K562 (cell line): ENCODE measurements around the gene NIPAL3. TPM values are rescaled to one million over a fixed set of nuclear protein-coding genes. Genes with fewer than 3 reads are reported as not detected.

Experiments used
- CXXC5 ChIP-seq: fragments of 250-450 bp; sonication (Bioruptor Pico); IDR thresholded peaks from 2 replicates; pipeline ENCODE4 v1.8.0; 2022; ENCODE audit warnings: inconsistent platforms, mild to moderate bottlenecking, moderate library complexity
- NR4A1 ChIP-seq, 2 experiments: fragments of 250-450 bp in 1 of 2; fragments of 450-650 bp in 1 of 2; sonication (Bioruptor Pico) in 1 of 2; IDR thresholded peaks; 2 replicates each; pipeline versions ENCODE4 v1.4.0 to v1.6.1; 2016 to 2020; ENCODE audit warnings: mild to moderate bottlenecking in 2 of 2, missing compliant biosample characterization in 1 of 2, missing genetic modification characterization in 1 of 2, moderate library complexity in 1 of 2
- TAF7 ChIP-seq: fragments of 450-650 bp; IDR thresholded peaks from 2 replicates; pipeline ENCODE4 v1.6.1; 2016; ENCODE audit warnings: missing genetic modification characterization, missing compliant biosample characterization
- THRA ChIP-seq: fragments of 450-650 bp; IDR thresholded peaks from 2 replicates; pipeline ENCODE4 v1.6.1; 2017; ENCODE audit warnings: mild to moderate bottlenecking, moderate library complexity
- ZNF232 ChIP-seq: sonication (generic); formaldehyde crosslinking; IDR thresholded peaks from 2 replicates; pipeline ENCODE4 v1.8.0; 2022; ENCODE audit warnings: mild to moderate bottlenecking, missing genetic modification reagents
- ZNF79 ChIP-seq: fragments of 250-450 bp; sonication (Bioruptor Pico); IDR thresholded peaks from 2 replicates; pipeline ENCODE4 v1.4.0; 2020; ENCODE audit warnings: low read depth, mild to moderate bottlenecking, moderate library complexity
- ZNF830 ChIP-seq: fragments of 250-450 bp; sonication (Bioruptor Pico); IDR thresholded peaks from 2 replicates; pipeline ENCODE4 v1.5.0; 2021; ENCODE audit warnings: mild to moderate bottlenecking
- polyA plus RNA-seq, 8 experiments: library from polyadenylated mRNA; depleted of rRNA in 4 of 8; stranded (reverse) in 5 of 8; unstranded in 3 of 8; fragments of >200 nt; fragmentation: Nextera tagmentation in 2 of 8; fragmentation: Illumina TruSeq in 1 of 8; extraction: Ambion mirVana in 2 of 8; extraction: Trizol in 1 of 8; gene quantifications; 2 replicates each; pipeline versions ENCODE4 v1.2.1 to v1.2.3, GENCODE V29; 2011 to 2014; ENCODE audit warnings: inconsistent platforms in 1 of 8, missing spikeins in 1 of 8
- total RNA-seq, 7 experiments: library from RNA; depleted of rRNA in 6 of 7; stranded (reverse); fragments of >200 nt in 6 of 7; fragmentation: Illumina TruSeq in 2 of 7; extraction: Trizol in 2 of 7; gene quantifications; 2 replicates each; pipeline versions ENCODE4 v1.2.1 to v1.2.3, GENCODE V29; 2011 to 2021; ENCODE audit warnings: low replicate concordance in 1 of 7
- TF ChIP-seq, protein P1 (sequence below): fragments of 250-450 bp; sonication (Bioruptor Pico); IDR thresholded peaks from 2 replicates; pipeline ENCODE4 v1.9.0; 2021; ENCODE audit warnings: mild to moderate bottlenecking, inconsistent platforms
- TF ChIP-seq, protein P2 (sequence below): fragments of 250-450 bp; sonication (Bioruptor Pico); IDR thresholded peaks from 2 replicates; pipeline ENCODE4 v1.8.0; 2021; ENCODE audit warnings: moderate library complexity, mild to moderate bottlenecking, inconsistent platforms

NIPAL3 gene
- total and polyA plus RNA-seq, 9 of the 15 experiments (the other 6 are each of a cell fraction or from before 2014, with no cell fraction given): 10.5 to 26.3 (median 16.0) TPM

DNA sequence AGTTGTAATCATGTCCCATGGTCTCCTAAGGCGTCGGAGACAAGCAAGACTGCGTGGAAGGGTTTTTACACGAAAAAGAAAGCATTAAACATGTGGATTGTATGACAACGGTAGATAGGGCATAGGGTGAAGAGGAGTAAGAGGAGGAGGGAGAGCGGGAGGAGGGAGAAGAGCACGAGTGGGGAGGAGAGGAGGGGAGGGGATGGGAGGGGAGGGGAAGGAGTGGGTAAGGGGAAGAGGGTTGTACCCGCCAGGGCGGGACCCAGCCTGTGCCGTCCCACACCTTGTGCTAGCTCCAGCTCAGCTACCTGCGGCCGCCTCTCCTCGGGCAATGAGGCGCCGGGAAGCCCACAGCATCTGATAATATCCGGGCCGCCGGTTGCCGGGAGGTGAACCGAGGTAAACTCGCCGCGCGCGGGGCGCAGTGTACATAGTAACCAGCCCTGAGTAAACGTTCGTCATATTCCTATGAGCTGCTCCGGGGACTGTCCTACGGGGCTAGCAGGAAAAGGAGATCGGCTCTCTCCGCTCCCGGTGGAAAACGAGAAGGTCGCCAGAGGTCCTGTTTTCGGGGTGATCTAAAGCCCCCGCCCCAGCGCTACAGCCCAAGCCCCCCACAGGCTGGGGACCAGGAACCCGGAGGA is 86.6 kb downstream of the NIPAL3 start (continued):
- TF ChIP-seq, protein P1, sequence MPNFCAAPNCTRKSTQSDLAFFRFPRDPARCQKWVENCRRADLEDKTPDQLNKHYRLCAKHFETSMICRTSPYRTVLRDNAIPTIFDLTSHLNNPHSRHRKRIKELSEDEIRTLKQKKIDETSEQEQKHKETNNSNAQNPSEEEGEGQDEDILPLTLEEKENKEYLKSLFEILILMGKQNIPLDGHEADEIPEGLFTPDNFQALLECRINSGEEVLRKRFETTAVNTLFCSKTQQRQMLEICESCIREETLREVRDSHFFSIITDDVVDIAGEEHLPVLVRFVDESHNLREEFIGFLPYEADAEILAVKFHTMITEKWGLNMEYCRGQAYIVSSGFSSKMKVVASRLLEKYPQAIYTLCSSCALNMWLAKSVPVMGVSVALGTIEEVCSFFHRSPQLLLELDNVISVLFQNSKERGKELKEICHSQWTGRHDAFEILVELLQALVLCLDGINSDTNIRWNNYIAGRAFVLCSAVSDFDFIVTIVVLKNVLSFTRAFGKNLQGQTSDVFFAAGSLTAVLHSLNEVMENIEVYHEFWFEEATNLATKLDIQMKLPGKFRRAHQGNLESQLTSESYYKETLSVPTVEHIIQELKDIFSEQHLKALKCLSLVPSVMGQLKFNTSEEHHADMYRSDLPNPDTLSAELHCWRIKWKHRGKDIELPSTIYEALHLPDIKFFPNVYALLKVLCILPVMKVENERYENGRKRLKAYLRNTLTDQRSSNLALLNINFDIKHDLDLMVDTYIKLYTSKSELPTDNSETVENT (CRISPR knock-in tag): no peak
- TF ChIP-seq, protein P2, sequence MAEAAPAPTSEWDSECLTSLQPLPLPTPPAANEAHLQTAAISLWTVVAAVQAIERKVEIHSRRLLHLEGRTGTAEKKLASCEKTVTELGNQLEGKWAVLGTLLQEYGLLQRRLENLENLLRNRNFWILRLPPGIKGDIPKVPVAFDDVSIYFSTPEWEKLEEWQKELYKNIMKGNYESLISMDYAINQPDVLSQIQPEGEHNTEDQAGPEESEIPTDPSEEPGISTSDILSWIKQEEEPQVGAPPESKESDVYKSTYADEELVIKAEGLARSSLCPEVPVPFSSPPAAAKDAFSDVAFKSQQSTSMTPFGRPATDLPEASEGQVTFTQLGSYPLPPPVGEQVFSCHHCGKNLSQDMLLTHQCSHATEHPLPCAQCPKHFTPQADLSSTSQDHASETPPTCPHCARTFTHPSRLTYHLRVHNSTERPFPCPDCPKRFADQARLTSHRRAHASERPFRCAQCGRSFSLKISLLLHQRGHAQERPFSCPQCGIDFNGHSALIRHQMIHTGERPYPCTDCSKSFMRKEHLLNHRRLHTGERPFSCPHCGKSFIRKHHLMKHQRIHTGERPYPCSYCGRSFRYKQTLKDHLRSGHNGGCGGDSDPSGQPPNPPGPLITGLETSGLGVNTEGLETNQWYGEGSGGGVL (CRISPR knock-in tag): no peak
- TF ChIP-seq CXXC5 (CRISPR knock-in tag) (no peak), NR4A1 (CRISPR knock-in tag; IDR thresholded peaks at IDR 0.05) (no peak), NR4A1 (tag; IDR thresholded peaks at IDR 0.05) (no peak), THRA (no peak), ZNF830 (no peak), ZNF232 (CRISPR knock-in tag) (no peak), ZNF79 (CRISPR knock-in tag) (no peak), TAF7 (tag) (no peak)
